C1 segment of cervical spinal cord (tissue), 14 donors: ENCODE measurements around the gene TMEM25.
"Not testable (repeated sequence)": the region's sequence is repeated elsewhere in the genome, so short reads cannot be mapped to it uniquely, and the experiment has no call there.

Source experiments
- DNase-seq, 14 donors: peaks; one replicate each; lab custom pipeline; 2025; lab: John Stamatoyannopoulos, UW

Gene TMEM25

DNA sequence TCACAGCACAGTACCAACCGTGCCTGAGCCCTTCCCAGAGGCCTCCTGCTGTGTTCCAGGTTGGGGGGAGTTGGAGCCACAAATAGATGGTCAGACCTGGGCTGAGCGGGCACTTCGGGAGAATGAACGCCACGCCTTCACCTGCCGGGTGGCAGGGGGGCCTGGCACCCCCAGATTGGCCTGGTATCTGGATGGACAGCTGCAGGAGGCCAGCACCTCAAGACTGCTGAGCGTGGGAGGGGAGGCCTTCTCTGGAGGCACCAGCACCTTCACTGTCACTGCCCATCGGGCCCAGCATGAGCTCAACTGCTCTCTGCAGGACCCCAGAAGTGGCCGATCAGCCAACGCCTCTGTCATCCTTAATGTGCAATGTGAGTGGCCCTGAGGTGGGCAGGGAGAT is 1.1 kb downstream of the TMEM25 start:
- DNase-seq: no peak

DNA sequence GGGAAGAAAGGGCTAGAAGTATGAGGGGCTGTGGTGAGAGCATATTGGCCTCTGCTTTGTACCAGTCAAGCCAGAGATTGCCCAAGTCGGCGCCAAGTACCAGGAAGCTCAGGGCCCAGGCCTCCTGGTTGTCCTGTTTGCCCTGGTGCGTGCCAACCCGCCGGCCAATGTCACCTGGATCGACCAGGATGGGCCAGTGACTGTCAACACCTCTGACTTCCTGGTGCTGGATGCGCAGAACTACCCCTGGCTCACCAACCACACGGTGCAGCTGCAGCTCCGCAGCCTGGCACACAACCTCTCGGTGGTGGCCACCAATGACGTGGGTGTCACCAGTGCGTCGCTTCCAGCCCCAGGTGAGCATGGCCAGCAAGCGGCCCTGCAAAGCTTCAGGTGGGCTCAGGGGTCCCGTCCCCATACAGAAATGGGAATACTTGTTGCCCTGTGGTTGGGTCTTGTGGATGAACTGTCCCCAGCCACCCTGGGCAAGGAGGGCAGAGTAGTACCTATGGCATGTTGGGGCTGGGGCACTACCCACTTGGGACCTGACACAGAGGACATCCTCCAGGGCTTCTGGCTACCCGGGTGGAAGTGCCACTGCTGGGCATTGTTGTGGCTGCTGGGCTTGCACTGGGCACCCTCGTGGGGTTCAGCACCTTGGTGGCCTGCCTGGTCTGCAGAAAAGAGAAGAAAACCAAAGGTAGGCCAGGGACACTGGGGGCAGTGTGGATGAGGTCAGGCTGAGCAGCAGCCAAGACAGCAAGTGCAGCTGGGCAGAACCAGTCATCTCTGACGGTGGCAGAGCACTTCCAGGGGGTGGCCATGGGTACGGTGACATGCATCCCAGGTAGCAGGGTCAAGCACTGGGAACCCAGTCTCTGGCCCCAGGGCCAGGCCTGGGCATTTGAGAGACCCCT is 2.1 kb downstream of the TMEM25 start:
- DNase-seq: no peak

DNA sequence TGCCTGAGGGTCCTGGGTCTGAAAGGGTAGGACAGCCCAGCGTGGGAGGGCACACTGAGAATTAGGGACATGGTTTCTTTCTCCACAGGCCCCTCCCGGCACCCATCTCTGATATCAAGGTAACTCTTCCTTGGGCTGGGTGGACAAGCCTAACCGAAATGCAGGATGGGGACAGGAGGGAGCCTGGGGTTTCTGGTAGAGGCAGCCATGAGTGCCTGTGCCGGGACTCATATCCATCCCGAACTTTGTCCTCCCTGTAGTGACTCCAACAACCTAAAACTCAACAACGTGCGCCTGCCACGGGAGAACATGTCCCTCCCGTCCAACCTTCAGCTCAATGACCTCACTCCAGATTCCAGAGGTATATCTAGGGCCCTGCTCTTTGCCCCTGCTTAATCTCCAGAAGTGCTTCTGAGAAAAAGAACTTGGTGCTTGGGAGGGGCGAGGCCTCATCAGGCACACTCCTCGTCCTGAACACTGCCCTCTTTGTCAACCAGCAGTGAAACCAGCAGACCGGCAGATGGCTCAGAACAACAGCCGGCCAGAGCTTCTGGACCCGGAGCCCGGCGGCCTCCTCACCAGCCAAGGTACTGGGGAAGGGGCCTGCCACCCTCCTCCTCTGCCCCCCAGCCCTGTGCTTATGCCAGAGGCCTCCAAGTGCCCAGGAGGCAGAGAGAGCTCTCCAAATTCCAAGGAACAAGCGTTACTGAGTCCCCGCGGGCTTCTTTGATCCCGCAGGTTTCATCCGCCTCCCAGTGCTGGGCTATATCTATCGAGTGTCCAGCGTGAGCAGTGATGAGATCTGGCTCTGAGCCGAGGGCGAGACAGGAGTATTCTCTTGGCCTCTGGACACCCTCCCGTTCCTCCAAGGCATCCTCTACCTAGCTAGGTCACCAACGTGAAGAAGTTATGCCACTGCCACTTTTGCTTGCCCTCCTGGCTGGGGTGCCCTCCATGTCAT is 3.1 kb downstream of the TMEM25 start:
- peak in 9 of 14 donors; percentile 8 to 46 (median 25) for DNase-seq

GRCh38 chr11:118535261-118535660 is 4.3 kb downstream of the TMEM25 start:
- DNase-seq: no peak

DNA sequence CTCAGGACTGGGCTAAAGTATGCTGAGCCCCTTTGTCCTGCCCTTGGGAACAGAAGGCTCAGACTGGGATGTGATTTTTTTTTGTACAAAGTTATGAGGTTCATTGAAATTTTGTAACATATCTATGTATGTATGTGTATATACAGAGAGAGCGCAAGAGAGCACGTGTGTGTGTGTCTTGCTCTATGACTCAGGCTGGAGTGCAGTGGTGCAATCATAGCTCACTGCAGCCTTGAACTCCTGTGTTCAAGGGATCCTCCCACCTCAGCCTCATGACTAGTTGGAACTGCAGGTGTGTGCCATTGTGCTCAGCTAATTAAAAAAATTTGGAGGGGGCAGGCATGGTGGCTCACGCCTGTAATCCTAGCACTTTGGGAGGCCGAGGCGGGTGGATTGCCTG is 5.7 kb downstream of the TMEM25 start:
- no peak for DNase-seq

DNA sequence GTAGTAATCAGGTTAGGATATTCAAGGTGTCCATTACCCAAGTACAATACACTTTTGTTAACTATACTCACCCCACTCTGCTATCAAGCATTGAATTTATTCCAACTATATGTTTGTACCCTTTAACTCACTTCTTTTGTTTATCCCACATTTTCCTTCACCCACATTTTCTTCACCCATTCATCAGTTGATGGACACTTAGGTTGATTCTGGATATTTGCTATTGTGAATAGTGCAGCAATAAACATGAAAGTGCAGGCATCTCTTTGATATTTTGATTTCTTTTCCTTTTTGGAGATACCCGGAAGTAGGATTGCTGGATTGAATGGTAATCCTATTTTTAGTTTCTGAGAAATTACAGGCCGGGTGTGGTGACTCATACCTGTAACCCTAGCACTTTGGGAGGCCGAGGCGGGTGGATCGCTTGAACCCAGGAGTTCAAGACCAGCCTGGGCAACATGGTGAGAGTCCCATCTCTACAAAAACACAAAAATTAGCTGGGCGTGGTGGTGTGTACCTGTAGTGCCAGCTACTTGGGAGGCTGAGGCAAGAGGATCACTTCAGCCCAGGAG is 6.5 kb downstream of the TMEM25 start:
- DNase-seq: no peak

GRCh38 chr11:118544010-118544646 is 13.1 kb downstream of the TMEM25 start:
- no peak for DNase-seq

DNA sequence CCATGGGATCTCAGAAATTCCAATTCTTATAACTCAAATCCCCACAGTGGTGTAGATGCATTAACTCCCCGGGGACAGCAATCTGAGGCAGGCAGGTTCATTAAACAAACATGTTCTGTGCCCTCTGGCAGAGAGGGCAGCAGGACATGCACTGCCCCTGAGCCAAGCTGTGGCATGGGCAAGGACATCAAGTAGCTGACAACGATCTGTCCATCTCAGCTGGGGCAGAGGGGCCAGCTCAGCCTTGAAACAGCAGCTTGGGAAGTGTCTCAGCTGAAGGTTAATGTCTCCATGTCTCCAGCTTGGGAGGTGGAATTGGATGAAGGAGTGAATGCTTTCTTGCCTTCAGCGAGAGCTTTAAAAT is 13.6 kb downstream of the TMEM25 start:
- no peak for DNase-seq

DNA sequence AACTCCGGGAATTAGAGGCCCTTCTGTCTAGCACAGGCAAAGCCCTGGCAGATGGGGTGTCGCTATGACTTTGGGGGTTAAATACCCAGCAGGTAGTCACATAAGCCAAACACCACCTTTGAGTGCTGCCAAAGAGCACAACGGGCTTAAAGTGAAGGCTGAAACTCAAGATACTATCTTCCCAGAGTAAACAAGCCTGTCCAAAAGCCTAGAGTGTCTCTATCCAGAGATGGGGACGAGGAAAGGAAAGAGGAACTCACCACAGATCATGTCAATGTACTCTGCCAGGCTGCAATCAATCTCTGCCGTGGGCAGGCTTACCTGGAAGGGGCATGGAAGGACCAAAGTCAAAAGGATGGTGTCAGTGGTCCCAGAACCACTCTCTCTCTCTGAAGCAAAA is 14.5 kb downstream of the TMEM25 start:
- no peak for DNase-seq

DNA sequence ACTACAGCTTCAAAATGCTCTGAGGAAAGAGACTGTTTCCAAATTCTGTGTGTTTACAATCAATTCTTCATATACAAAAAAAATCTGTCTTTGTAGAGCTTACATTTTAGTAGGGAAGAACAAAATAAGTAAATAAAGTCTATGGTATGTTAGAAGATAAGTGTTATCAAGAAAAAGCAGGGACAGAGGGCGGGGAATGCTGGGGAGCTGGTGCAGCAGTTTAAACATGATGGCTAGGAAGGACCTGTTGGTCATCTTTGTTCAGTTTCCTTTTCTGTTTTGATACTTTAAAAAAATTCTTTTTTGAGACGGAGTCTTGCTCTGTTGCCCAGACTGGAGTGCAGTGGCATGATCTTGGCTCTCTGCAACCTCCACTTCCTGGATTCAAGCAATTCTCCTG is 16.1 kb downstream of the TMEM25 start:
- no peak for DNase-seq

- no peak for DNase-seq
These were observed 21.3 kb downstream of the TMEM25 start for GRCh38 chr11:118552341-118552740.

- no peak for DNase-seq
These were observed 29.8 kb downstream of the TMEM25 start for GRCh38 chr11:118560806-118561205.

- peak in 4 of 14 donors; percentile 1 to 17 (median 10) for DNase-seq
These were observed 34.1 kb downstream of the TMEM25 start for GRCh38 chr11:118565051-118565450.

- DNase-seq: no peak
These were observed 38.7 kb downstream of the TMEM25 start for GRCh38 chr11:118569670-118570069.

GRCh38 chr11:118570787-118571186 is 39.8 kb downstream of the TMEM25 start:
- no peak for DNase-seq

DNA sequence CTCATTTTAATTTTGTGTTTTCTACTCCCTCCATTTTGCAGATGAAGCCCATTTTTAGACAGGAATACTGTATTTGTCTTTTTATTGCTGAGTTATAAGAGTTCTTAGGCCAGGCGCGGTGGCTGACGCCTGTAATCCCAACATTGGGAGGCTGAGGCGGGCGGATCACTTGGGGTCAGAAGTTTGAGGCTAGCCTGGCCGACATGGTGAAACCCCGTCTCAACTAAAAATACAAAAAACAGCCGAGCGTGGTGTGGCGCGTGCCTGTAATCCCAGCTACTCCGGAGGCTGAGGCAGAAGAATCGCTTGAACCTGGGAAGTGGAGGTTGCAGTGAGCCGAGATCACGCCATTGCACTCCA is 40.7 kb downstream of the TMEM25 start:
- DNase-seq: peak in 1 of 14 donors; percentile 20

- peak; percentile 30 to 82 (median 72) for DNase-seq
These were observed 41.3 kb downstream of the TMEM25 start, which contains the start of gene ARCN1 for GRCh38 chr11:118572061-118572980. Gene ARCN1 (plus strand): TSS chr11:118572409. CDS start chr11:118572548, 139 bp downstream.

GRCh38 chr11:118572981-118573550 is 42.1 kb downstream of the TMEM25 start:
- peak in 2 of 14 donors; percentile 31 to 35 for DNase-seq

GRCh38 chr11:118574636-118575035 is 43.6 kb downstream of the TMEM25 start:
- no peak for DNase-seq

GRCh38 chr11:118577995-118578394 is 47.0 kb downstream of the TMEM25 start:
- not testable (repeated sequence) for DNase-seq
